IPS DF 4.7 (cell line): ENCODE measurements around the gene CCDC117.
"Not testable (repeated sequence)": the region's sequence is repeated elsewhere in the genome, so short reads cannot be mapped to it uniquely, and the experiment has no call there.

Experiments
- DNase-seq: peaks from one replicate; pipeline ENCODE4 v3.0.0-alpha.2; 2013; ENCODE audit warnings: low spot score; ENCODE audit errors: extremely low read depth

CCDC117 gene

DNA sequence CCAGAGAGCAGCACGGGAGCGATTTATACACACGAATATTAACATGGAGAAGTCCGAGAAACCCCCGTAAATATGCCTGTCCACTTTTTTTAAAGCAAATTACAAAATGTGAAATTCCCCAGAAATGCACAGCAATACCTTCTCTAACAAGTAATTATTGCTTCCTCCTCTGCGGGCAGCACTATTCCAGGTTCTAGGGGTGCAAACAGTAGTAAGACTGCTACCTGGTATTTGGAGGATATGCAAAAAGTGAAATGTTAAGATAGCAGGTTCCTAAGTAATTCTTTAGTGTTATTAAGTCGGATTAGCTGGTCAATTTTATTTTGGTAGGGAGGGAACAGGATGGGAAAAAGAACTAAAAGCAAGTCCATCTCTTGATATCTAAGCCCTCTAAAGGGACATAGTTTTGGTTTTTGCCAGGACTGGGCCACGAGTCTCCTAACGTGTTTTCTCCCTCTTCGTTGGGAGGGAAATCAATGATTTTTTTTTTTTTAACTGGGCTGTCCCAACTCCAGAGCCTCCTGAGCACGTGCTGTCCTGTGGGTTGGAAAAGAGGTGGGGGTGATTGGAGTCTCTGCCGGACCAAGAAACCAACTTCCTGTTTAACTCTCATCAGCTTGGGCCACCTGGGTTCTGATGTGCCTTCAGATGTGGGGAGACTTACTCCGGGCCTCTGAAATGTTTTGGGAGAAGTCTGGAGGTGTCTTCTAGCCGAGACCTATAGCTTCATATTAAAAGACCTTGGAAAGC, 29.5 kb downstream of the CCDC117 start:
- no peak for DNase-seq

DNA sequence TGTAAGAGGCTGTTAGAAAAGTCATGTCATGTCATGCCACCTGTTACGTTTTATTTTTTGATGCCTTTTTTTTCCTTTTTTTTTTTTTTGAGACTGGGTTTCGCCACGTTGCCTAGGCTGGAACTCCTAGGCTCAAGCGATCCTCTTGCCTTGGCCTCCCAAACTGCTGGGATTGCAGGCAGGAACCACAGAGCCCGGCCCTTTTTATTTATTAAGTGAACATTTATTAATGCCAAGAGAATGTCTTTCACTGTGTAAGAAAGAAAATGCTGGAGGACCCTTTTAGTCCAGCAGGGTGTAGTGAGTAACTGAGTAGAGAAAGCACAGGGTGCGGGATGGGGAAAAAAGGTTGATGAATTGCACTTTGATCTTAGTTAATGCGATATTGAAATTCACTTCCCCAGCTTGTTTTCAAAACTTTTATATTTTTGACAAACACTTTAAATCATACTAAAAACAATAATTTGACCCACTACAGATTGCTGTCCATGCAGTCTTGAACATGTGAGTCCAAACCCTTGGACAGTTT, 30.2 kb downstream of the CCDC117 start:
- DNase-seq, result no peak

DNA sequence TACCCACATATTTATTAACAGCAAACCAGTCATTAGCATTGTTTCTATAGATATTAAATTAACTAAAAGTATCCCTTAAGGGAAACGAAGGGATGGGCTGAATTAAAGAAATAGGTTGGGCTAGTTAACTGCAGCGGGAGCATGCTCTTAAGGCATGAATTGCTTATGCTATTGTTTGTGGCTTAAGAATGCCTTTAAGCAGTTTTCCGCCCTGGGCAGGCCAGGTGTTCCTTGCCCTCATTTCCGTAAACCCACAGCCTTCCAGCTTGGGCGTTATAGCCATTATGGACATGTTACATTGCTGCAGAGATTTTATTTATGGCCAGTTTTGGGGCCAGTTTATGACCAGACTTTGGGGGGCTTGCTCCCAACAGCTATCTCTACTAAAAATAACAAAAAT, 32.9 kb downstream of the CCDC117 start:
- not testable (repeated sequence) for DNase-seq

DNA sequence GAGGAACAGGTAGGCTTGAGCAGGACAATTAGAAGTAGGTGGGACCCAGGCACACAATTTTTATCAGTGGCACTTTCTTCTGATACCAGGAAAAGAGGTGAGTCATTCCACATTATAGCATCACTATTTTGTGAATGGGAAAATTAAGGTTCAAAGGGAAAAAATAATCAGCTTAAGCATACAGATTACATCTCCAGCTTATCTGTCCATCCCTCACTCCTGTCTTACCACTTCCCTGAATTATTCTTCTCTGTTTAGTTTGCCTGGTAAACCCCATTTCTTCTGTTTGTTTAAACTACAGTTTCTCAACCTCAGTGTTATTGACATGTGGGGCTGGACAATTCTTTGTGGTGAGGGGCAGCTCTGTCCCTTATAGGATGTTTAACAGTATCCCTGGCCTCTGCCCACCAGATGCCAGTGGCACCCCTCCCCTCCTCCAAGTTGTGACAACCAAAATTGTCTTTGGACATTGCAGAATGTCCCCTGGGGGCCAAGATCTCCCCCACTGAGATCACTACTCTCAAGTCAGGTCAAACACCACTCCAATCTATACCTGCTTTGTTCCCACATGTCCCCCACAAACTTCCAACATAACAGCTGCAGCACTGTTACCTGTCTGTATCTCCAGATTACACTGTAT, 36.3 kb downstream of the CCDC117 start:
- DNase-seq, result no peak

DNA sequence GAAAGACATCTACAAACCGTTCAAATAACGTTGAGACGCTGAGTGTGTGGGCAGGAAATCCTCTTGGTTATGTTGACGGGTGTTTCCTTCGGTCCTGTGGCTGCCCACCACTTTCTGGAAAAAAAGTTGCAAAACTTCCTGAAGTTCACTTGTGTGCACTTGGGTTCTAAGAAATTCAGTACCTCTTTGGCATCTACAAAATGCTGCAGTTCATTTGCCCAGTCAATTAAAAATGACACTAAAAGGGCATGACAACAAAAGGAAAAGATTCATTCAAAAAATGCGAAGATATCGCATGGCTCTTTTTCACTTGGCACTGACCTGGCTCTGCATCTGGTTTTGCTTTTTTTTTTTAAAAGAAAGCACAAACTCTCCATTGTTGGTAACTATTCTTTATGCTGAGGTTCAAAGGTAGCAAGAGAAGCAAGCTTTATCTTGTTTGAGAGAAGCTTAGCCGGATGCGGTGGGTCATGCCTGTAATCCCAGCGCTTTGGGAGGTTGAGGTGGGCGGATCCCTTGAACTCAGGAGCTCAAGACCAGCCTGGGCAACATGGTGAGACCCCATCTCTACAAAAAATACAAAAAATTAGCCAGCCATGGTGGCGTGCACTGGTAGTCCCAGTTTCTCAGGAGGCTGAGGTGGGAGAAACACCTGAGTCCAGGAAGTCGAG, 38.5 kb downstream of the CCDC117 start:
- no peak for DNase-seq

DNA sequence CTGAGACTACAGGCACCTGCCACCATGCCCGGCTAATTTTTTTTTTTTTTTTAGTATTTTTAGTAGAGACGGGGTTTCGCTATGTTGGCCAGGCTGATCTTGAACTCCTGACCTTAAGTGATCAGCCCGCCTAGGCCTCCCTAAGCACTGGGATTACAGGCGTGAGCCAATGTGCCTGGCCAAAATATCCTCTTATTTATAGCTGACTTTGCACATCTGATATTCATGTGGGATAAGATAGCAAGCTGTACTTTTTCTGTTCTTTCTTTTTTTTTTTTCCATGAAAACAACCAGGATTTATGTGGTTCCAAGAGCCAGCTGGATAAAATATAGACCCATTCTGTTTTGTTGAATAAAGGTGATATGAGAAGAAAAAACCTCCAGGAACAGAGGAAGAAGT, 40.0 kb downstream of the CCDC117 start:
- DNase-seq, result no peak

DNA sequence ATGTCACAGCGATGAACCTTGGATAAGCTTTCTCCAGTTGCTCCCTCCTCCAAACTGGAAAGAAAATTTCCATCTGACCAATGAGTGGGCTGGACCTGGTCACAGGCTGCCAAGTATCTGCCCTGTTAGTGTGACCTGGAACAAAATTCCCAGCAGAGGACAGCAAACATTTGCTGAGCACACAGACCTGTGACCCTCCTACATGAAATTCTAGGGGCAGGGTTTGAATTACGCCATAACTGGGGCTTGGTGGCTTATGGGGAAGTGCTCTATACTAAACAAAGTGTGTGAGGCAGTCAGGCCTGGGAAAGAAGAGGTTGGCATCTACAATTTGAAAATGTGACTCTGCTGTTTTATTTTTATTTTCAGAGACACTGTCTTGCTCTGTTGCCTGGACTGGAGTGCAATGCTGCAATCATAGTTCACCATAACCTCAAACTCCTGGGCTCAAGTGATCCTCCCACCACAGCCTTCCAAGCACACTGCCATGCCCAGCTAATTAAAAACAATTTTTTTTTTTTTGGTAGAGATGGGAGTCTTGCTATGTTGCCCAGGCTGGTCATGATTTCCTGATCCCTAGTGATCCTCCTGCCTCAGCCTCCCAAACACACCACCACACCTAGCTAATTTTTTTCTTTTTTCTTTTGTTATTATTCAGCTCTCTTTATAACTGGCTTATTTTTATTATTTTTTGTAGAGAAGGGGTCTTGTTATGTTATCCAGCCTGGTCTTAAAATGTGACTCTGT, 41.5 kb downstream of the CCDC117 start:
- DNase-seq, result no peak

DNA sequence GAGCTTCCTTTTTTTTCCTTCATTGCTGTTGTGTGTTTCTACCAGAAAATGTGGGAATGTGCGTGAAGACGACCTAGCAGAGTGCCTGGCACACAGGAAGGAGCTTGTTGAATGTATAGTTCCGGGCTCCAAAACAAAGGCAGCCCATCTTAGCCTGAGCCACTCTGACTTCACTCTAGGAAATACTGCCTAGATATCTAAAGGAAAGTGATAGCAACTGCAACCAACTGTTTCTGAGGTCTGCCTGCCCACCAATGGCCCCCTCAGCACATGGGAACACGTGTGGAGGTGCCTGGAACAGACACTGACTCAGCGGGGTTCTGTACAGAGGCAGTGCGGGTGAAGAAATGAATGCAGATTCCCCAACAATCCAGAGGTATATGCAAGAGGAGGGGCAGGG, 42.6 kb downstream of the CCDC117 start:
- DNase-seq, result no peak

DNA sequence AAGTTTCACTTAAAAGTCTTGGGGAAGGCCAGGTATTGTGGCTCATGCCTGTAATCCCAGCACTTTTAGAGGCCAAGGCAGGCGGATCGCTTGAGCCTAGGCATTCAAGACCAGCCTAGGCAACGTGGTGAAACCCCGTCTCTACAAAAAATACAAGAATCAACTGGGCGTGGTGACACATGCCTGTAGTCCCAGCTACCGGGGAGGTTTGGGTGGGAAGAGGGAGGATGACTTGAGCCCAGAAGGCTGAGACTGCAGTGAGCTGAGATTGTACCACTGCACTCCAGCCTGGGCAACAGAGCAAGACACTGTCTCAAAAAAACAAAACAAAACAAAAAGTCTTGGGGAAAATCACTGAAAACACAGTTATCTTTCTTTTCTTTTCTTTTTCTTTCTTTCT, 43.2 kb downstream of the CCDC117 start:
- no peak for DNase-seq

DNA sequence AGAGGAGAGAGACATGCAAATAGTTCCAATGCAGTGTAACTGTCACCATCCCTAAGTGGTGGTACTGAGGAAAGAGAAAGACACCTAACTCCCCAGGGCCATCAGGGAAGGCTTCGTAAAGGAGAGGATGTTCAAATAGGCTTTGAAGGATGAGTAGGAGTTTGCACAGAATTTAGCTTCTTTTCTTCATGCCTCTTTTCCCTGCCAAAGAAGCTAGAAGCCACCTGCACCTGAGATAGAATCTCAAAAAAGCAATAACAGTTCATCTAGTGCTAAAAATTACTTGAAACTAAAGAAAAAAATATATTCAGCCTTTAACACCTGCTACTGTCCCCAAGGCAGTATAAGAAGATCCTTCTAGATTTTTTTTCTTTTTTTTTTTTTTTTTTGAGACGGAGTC, 44.6 kb downstream of the CCDC117 start:
- no peak for DNase-seq

DNA sequence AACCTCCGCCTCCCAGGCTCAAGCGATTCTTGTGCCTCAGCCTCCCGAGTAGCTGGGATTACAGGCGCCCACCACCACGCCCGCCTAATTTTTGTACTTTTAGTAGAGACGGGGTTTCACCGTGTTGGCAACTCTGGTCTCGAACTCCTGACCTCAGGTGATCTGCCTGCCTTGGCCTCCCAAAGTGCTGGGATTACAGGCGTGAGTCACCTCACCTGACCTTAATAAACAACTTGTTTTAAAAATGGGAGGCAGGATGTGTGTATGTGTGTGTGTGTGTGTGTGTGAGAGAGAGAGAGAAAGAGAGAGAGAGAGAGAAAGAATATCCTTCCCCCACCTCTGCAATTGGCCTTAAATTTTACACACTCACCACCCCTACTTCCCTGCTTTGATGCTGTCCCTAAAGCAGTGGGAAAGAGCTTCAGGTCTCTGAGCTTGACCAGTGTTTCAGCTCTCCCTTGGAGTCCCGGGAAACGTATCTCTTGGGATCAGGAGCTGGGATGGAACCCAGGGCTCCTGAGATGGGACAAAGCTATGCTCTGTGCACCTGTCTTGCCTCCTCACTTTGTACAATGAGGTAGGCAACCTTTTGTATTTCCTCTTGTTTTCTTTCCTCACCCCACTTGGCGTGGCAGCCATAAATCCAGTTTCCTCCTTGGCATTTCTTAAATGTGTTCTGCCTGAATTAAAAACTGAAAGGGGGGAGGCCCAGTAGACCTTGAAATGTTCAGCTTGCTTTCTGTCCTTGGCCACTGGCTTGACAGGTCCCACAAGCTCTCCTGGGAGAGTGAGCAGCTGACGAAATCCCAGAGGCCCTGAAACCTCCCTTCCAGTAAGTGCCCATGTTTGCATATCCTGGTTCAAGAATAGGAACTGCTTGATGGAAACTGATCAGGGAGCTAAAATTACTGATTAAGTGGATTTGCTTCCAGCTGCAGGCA, 45.7 kb downstream of the CCDC117 start:
- DNase-seq, result no peak

DNA sequence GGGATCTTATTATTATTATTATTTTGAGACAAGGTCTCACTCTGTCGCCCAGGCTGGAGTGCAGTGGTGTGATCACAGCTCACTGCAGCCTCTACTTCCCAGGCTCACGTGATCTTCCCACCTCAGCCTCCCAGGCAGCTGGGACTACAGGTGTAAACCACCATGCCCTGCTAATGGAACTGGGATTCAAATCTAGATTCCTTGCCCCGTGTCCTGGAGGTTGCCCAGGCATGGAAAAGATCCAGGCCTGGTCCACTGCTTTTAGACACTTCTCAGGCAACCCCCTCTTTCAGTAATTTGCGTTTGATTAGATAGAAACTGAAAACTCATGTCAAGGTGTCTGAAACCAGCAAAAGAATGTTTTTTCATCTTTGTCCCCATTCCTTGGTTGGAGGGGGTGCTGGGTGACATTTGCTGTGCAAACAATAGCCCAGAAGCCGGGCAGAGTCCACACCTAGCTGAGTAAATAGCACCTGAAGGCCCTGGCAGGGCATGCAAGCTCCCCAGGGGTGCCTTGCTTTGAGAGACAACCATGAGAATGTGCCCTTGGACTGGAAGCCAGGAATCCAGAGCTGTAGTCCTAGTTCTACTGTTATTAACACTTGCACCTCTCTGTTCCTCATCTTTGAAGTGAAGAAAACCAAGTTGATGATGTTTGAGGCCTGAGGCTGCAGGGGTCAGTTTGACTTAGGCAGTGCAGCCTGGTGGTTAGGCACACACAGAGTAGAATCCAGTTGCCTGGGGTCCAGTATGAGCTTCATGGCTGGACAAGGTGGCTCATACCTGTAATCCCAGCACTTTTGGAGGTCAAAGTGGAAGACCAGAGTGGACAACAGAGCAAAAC, 47.0 kb downstream of the CCDC117 start:
- DNase-seq, result no peak

DNA sequence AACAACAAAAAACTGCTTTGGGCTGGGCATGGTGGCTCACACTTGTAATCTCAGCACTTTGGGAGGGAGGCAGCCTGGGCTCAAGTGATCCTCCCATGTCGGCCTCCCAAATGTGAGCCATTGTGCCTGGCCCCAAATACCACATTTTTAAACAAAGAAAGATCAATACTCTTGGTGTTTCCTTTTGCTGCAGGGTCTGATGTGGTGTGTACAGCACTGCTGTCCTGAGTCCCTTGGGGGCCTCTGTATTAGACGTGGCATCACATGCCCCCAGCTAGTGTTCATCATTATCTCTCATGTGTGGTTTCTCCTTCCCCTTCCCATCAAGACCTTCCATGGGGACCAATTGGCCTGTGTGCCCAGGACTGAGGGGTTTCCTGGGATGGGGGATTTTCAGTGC, 48.4 kb downstream of the CCDC117 start:
- DNase-seq, result no peak

DNA sequence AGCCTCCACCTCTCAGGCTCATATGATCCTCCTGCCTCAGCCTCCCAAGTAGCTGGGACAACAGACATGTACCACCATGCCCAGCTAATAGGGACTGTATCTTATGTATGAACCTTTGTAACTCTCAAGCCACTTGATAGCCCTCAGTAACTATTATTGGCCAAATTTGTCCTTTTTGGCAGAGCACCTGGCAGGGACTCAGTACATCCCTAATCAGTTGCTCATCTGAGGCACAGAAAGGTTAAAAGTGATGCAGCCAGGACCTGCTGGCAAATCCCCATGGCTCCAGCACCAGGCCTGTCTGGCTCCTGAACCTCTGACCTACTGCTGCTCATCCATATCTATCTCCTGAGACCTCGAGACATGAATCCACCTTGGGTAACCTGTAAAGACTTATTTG, 49.0 kb downstream of the CCDC117 start:
- DNase-seq, result no peak

DNA sequence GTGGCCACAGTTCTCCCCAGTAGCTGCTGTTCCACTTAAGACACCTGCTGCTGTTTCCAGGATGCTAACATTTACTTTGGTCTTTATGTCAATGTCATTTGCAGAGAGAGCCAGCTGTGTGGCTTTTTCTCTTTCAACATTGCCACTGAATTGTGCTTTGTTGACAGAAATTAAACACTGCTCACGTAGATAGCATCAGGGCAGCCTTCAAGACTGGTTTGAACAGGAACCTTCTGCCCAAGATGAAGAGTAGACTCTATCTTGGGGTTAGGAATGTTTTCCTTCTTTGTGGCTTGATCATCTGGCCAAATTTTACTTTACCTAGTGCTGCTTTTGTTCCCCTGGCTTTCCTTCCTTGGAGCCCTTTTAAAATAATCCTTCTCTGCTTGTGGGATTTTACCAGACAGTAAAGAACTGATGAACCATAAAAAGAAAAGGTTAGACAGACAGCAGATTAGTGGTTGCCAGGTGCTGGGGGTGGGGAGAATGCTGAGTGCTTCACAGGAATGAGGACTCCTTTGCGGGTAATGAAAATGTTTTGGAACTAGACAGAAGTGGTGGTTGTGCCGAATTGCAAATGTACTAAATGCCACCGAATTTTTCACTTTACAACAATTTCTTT, 50.5 kb downstream of the CCDC117 start:
- DNase-seq, result no peak

DNA sequence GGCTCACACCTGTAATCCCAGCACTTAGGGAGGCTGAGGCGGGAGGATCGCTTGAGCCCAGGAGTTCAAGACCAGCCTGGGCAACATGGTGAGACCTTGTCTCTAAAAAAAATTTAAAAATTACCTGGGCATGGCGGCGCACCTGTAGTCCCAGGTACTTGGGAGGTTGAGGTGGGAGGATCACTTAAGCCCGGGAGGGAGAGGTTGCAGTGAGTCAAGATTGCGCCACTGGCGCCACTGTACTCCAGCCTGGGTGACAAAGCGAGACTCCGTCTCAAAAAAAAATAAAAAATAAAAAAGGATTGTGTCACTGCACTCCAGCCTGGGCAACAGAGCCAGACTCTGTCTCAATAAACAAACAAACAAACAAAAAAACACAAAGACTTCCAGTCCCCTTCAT, 52.0 kb downstream of the CCDC117 start:
- not testable (repeated sequence) for DNase-seq

DNA sequence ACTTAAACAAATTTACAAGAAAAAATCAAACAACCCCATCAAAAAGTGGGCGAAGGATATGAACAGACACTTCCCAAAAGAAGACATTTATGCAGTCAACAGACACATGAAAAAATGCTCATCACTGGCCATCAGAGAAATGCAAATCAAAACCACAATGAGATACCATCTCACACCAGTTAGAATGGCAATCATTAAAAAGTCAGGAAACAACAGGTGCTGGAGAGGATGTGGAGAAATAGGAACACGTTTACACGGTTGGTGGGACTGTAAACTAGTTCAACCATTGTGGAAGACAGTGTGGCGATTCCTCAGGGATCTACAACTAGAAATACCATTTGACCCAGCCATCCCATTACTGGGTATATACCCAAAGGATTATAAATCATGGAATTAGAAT, 53.9 kb downstream of the CCDC117 start:
- DNase-seq, result not testable (repeated sequence)

DNA sequence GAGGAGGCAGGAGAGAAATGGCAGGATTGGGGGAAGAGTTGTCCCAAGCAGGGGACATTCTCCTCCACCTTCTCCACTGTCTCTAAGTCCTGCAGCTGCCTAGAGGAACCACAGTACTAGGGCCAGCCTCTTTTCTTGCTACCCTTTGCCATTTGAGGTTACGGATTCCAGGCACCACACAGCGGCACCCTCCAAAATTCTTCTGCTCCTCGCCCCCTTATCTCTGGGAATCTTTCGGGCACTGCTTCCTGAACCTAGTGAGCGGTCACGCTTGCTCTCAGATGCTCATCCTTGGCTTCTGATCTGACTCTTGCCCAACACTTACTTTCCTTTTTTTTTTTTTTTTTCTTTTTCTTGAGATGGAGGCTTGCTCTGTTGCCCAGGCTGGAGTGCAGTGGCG, 54.4 kb downstream of the CCDC117 start:
- DNase-seq, result no peak
